Endothelial cell of umbilical vein (primary cell): ENCODE results near the gene FPGS. TPM values are rescaled to one million over a fixed set of nuclear protein-coding genes. Genes with fewer than 3 reads are reported as not detected.

Experiments used
- BruUV-seq: library from RNA; stranded (reverse); fragments of 400-500 nt; replicated peaks from 2 replicates; lab custom pipeline; 2021; lab: Mats Ljungman, UMichigan
- CTCF ChIA-PET: fragments of 300-600, 350-600 bp; sonication (Branson Sonifier 250); formaldehyde crosslinking; loops from one replicate; lab custom pipeline; 2021; ENCODE audit warnings: antibody characterized with exemption, inconsistent platforms; lab: Charles Lee
- POLR2A ChIA-PET: fragments of 300-600, 350-600 bp; sonication (Branson Sonifier 250); formaldehyde crosslinking; loops from one replicate; lab custom pipeline; 2021; ENCODE audit warnings: antibody characterized with exemption, inconsistent platforms; lab: Charles Lee
- DNase-seq: peaks from one replicate; pipeline ENCODE4 v3.0.0-alpha.2; 2011; ENCODE audit warnings: low read depth, low spot score
- FAIRE-seq: peaks from 2 replicates; lab custom pipeline; 2011; peaks lifted over from hg19 to GRCh38; lab: Jason Lieb, UNC
- H2AFZ ChIP-seq: 2 replicates; pipeline ENCODE4 v1.6.0; 2012; ENCODE audit warnings: low read depth, low read length, control low read depth, inconsistent platforms
- H3K27ac ChIP-seq: 2 replicates; pipeline ENCODE4 v1.5.1; 2011; ENCODE audit warnings: low read depth, mild to moderate bottlenecking, control low read depth, low read length, moderate library complexity; ENCODE audit not compliant: insufficient read depth
- H3K27me3 ChIP-seq, 2 experiments: 2 replicates each; pipeline versions ENCODE4 v1.6.0 to v1.6.1; 2011; ENCODE audit warnings: low read length in 2 of 2, mixed read lengths in 1 of 2; ENCODE audit not compliant: control insufficient read depth in 2 of 2, insufficient read depth in 2 of 2
- H3K36me3 ChIP-seq, 2 experiments: 2 replicates in 1 of 2; 3 replicates in 1 of 2; pipeline ENCODE4 v1.5.1; 2011; ENCODE audit warnings: low read length in 2 of 2, mild to moderate bottlenecking in 1 of 2, moderate library complexity in 1 of 2; ENCODE audit not compliant: control insufficient read depth in 2 of 2, insufficient read depth in 2 of 2; ENCODE audit errors: extremely low read depth in 1 of 2
- H3K4me1 ChIP-seq: 3 replicates; pipeline ENCODE4 v1.5.1; 2011; ENCODE audit warnings: mild to moderate bottlenecking, low read length; ENCODE audit not compliant: control insufficient read depth, insufficient read depth; ENCODE audit errors: extremely low read depth
- H3K4me2 ChIP-seq: 2 replicates; pipeline ENCODE4 v1.6.1; 2011; ENCODE audit warnings: low read length, control low read depth, mixed read lengths; ENCODE audit not compliant: insufficient read depth
- H3K4me3 ChIP-seq, 3 experiments: fragments of 200-600 bp in 1 of 3; sonication (generic), shearing (Covaris generic) in 1 of 3; replicated peaks in 1 of 3; 2 replicates each; pipeline ENCODE4 v1.5.1; 2011 to 2016; ENCODE audit warnings: control low read depth in 3 of 3, low read length in 3 of 3, mild to moderate bottlenecking in 2 of 3, inconsistent platforms in 1 of 3, low read depth in 1 of 3, moderate library complexity in 1 of 3; ENCODE audit not compliant: insufficient read depth in 1 of 3
- H3K79me2 ChIP-seq: 2 replicates; pipeline ENCODE4 v1.6.0; 2012; ENCODE audit warnings: low read length, inconsistent platforms; ENCODE audit not compliant: control insufficient read depth, insufficient read depth
- H3K9ac ChIP-seq: replicated peaks from 2 replicates; pipeline ENCODE3; 2011; ENCODE audit warnings: low read length, control low read depth; ENCODE audit not compliant: insufficient read depth; ENCODE audit errors: extremely low read depth
- H3K9me1 ChIP-seq: replicated peaks from 3 replicates; pipeline ENCODE4 v1.6.0; 2011; ENCODE audit warnings: mild to moderate bottlenecking, low read length; ENCODE audit not compliant: control insufficient read depth, insufficient read depth; ENCODE audit errors: extremely low read depth
- H3K9me3 ChIP-seq: replicated peaks from 2 replicates; pipeline ENCODE4 v1.5.1; 2012; ENCODE audit warnings: low read length, inconsistent platforms; ENCODE audit not compliant: control insufficient read depth, insufficient read depth
- H4K20me1 ChIP-seq: replicated peaks from 2 replicates; pipeline ENCODE3; 2011; ENCODE audit warnings: mild to moderate bottlenecking, low read length; ENCODE audit not compliant: control insufficient read depth, insufficient read depth; ENCODE audit errors: extremely low read depth
- CTCF ChIP-seq, 2 donors: IDR thresholded peaks; 1 replicate in 1 of 2; 2 replicates in 1 of 2; pipeline ENCODE4 v1.5.1; 2011; ENCODE audit warnings: low read length in 2 of 2, mild to moderate bottlenecking in 2 of 2, moderate library complexity in 2 of 2, control low read depth in 1 of 2, inconsistent platforms in 1 of 2, low read depth in 1 of 2; ENCODE audit not compliant: insufficient read depth in 1 of 2; ENCODE audit errors: extremely low read depth in 1 of 2
- EZH2 ChIP-seq: IDR thresholded peaks from 2 replicates; pipeline ENCODE4 v1.6.1; 2012; ENCODE audit warnings: borderline replicate concordance, low read depth, mild to moderate bottlenecking, moderate library complexity, low read length, inconsistent platforms; ENCODE audit not compliant: severe bottlenecking
- FOS ChIP-seq: IDR thresholded peaks from 2 replicates; pipeline ENCODE4 v1.6.1; 2011; ENCODE audit warnings: mild to moderate bottlenecking, low read length, moderate library complexity, borderline replicate concordance; ENCODE audit not compliant: insufficient read depth
- JUN ChIP-seq: IDR thresholded peaks from 2 replicates; pipeline ENCODE4 v1.6.1; 2011; ENCODE audit warnings: borderline replicate concordance, low read depth; ENCODE audit not compliant: insufficient read length, insufficient read depth
- MAX ChIP-seq: IDR thresholded peaks from 2 replicates; pipeline ENCODE4 v1.6.1; 2011; ENCODE audit not compliant: insufficient read depth, insufficient read length
- MYC ChIP-seq: IDR thresholded peaks from one replicate; pipeline ENCODE4 v1.6.1; 2011; ENCODE audit warnings: mild to moderate bottlenecking, low read depth, low read length
- POLR2A ChIP-seq: IDR thresholded peaks from 2 replicates; pipeline ENCODE4 v1.6.1; 2012; ENCODE audit warnings: low read depth, mild to moderate bottlenecking, control low read depth, low read length
- dilution Hi-C: fragments of 300-500 bp; cut with MboI; formaldehyde crosslinking; loops from one replicate; pipeline ENCODE4 v1.15.0; 2019; ENCODE audit warnings: low sequenced_read_pairs; ENCODE audit not compliant: extremely low pct_ligation_motif_present
- intact Hi-C: fragments of 100-400 bp; cut with micrococcal nuclease; formaldehyde crosslinking; loops from one replicate; pipeline ENCODE4 v1.10.0; 2022
- polyA plus RNA-seq, 4 experiments: library from polyadenylated mRNA; depleted of rRNA in 3 of 4; stranded (reverse) in 3 of 4; unstranded in 1 of 4; fragments of >200 nt; gene quantifications; 2 replicates each; pipeline versions ENCODE4 v1.2.1 to v1.2.3, GENCODE V29; 2011 to 2012; ENCODE audit warnings: missing spikeins in 1 of 4
- total RNA-seq: library from RNA; stranded (reverse); gene quantifications from 2 replicates; pipeline ENCODE4 v1.2.3, GENCODE V29; 2021

FPGS gene
- total and polyA plus RNA-seq, 2 donors (not counting 3 experiments of a cell fraction or from before 2014, with no cell fraction given) = 77.7 to 90.2 TPM

GRCh38 chr9:127822108-127822507 is 19.4 kb downstream of the FPGS start:
- ChIA-PET CTCF (interaction anchor here (3.0 kb wide), 1 partner anchor 48 kb away, joined by 24 read pairs; no protein-coding TSS in a partner anchor), POLR2A (no interaction called here)
- H3K9me3 ChIP-seq = no peaks in the 10 kb centered on the region
- dilution Hi-C loops = no loop called here
- peaks cover 50 to 61% of the 10 kb centered on the region in 2 experiments for H3K36me3 ChIP-seq
- peaks cover 10% of the 10 kb centered on the region for H3K4me1 ChIP-seq
- intact Hi-C loops = no loop called here
- no peak for DNase-seq
- H3K4me2 ChIP-seq = no peak overlapping the region
- BruUV-seq = no TSS peak
- no peaks in the 10 kb centered on the region for H3K27me3 ChIP-seq
- no peak for TF ChIP-seq CTCF (IDR thresholded peaks at IDR 0.05; ENCODE audit: extremely low read depth in 1 of 2, insufficient read depth in 1 of 2, low read depth in 1 of 2, low read length in 2 of 2)
- TF ChIP-seq JUN = no peak
- TF ChIP-seq MYC = no peak
- TF ChIP-seq FOS = no peak
- TF ChIP-seq POLR2A = no peak
- TF ChIP-seq MAX = no peak
- no peak for TF ChIP-seq EZH2
- H2AFZ ChIP-seq = no peak overlapping the region
- no peaks in the 10 kb centered on the region for H3K9me1 ChIP-seq
- no peak for FAIRE-seq
- no peak overlapping the region for H3K9ac ChIP-seq
- peaks cover 48% of the 10 kb centered on the region for H3K79me2 ChIP-seq
- no peak overlapping the region for H3K4me3 ChIP-seq
- no peak overlapping the region for H3K27ac ChIP-seq
- H4K20me1 ChIP-seq = no peaks in the 10 kb centered on the region
